Measurements from ENCODE around the gene CYP26B1. TPM values are rescaled to one million over a fixed set of nuclear protein-coding genes. Genes with fewer than 3 reads are reported as not detected.

The CYP26B1 gene
- total RNA-seq, 1 experiment from 2014 or later: 0.20 TPM

GRCh38 chr2:72117029-72117428 lies 30.6 kb downstream of the CYP26B1 start:
- peaks cover 0 to 7% of the 10 kb centered on the region in 2 experiments; a peak in 3 of 4 replicates for H3K4me1 Mint-ChIP-seq
- H3K9me3 Mint-ChIP-seq: peaks cover 2 to 7% of the 10 kb centered on the region in 2 experiments; a peak in 4 of 5 replicates
- Histone ChIP-seq H4K5ac (ENCODE audit: insufficient read length, low read depth, low read length) (no peak overlapping the region), H3K4ac (ENCODE audit: low read depth, low read length) (no peak overlapping the region), H2AFZ (ENCODE audit: low read length) (no peak overlapping the region), H3K27me3 (ENCODE audit: insufficient read depth, low read length) (no peaks in the 10 kb centered on the region; the same call in 1 of the 2 replicates), H3K4me1 (ENCODE audit: insufficient read depth, low read length) (no peaks in the 10 kb centered on the region), H2BK12ac (ENCODE audit: insufficient read length, low read depth, low read length) (no peak overlapping the region), H3K79me2 (ENCODE audit: insufficient read depth, low read length) (no peaks in the 10 kb centered on the region), H2AK5ac (ENCODE audit: insufficient read length, low read length) (no peak overlapping the region), H3K23ac (ENCODE audit: insufficient read length, low read depth, low read length) (no peak overlapping the region), H2BK120ac (ENCODE audit: low read depth, low read length, poor library complexity, severe bottlenecking) (no peak overlapping the region), H2BK5ac (ENCODE audit: insufficient read length, low read length) (no peak overlapping the region), H3K9me3 (ENCODE audit: control insufficient read depth, low read depth, low read length) (no peaks in the 10 kb centered on the region), H4K20me1 (ENCODE audit: control insufficient read depth, insufficient read depth, insufficient read length) (no peaks in the 10 kb centered on the region), H2BK15ac (ENCODE audit: low read depth, low read length) (no peak overlapping the region), H3K23me2 (ENCODE audit: insufficient read length, low read depth, low read length, poor library complexity, severe bottlenecking) (no peaks in the 10 kb centered on the region), H3K4me2 (ENCODE audit: insufficient read depth, insufficient read length, low read length) (no peak overlapping the region), H3K79me1 (ENCODE audit: insufficient read depth, low read depth, low read length, poor library complexity, severe bottlenecking) (no peaks in the 10 kb centered on the region), H4K91ac (ENCODE audit: insufficient read length, low read depth, low read length) (no peak overlapping the region), H3K27ac (ENCODE audit: insufficient read length, low read depth, low read length) (no peak overlapping the region), H3T11ph (ENCODE audit: low read length) (no peak overlapping the region), H4K8ac (replicated peaks; ENCODE audit: insufficient read length, low read depth, low read length) (no peak overlapping the region), H2BK20ac (ENCODE audit: low read depth, low read length, poor library complexity, severe bottlenecking) (no peak overlapping the region), H3K14ac (ENCODE audit: insufficient read depth, low read length) (no peak overlapping the region), H3K56ac (ENCODE audit: insufficient read length, low read depth, low read length) (no peak overlapping the region), H3K9ac (ENCODE audit: extremely low read depth, insufficient read length, low read length) (no peak overlapping the region), H3K18ac (ENCODE audit: insufficient read length, low read depth, low read length) (no peak overlapping the region)
- H3K36me3 Mint-ChIP-seq (ENCODE audit: insufficient read depth in 1 of 3, low read depth in 3 of 3): peaks cover 0 to 2% (median 2%) of the 10 kb centered on the region in 3 experiments; a peak in 2 of 7 replicates
- no CpG with 5 or more reads among the region's 6 CpGs for WGBS (ENCODE audit: extremely low coverage, insufficient read length, low lambda C conversion rate)
- no peak for DNase-seq
- no peak overlapping the region for H3K4me3 Mint-ChIP-seq
- peaks cover 5% of the 10 kb centered on the region; the same call in 1 of the 2 replicates for H3K27me3 Mint-ChIP-seq (ENCODE audit: low read depth)
- no peak for TF ChIP-seq CTCF (conservative IDR thresholded peaks at IDR 0.05)
- H3K27ac Mint-ChIP-seq: no peak overlapping the region
